WTC11 (cell line): ENCODE data around the gene UBE2M. TPM values are rescaled to one million over a fixed set of nuclear protein-coding genes. Genes with fewer than 3 reads are reported as not detected.

Experiments
- ATAC-seq: fragments of 200-7000 bp; cut with Tn5 transposase; 2 replicates; pipeline ENCODE4 v1.10.0; 2021; ENCODE audit warnings: mild to moderate bottlenecking, moderate library complexity
- CTCF ChIA-PET: fragments of 300-600 bp; sonication (Branson Sonifier 250); formaldehyde crosslinking; loops from one replicate; lab custom pipeline; 2021; ENCODE audit warnings: antibody characterized with exemption; lab: Charles Lee
- POLR2A ChIA-PET: fragments of 350-600 bp; sonication (Branson Sonifier 250); formaldehyde crosslinking; loops from one replicate; lab custom pipeline; 2021; ENCODE audit warnings: antibody characterized with exemption; lab: Charles Lee
- DNase-seq: peaks from one replicate; pipeline ENCODE4 v3.0.0; 2021; ENCODE audit warnings: low spot score
- H3K27ac Mint-ChIP-seq: 2 replicates; pipeline ENCODE4 v1.8.0; 2021; ENCODE audit warnings: mixed read lengths
- H3K27me3 Mint-ChIP-seq: 2 replicates; pipeline ENCODE4 v1.8.0; 2021; ENCODE audit warnings: low read depth, mild to moderate bottlenecking, moderate library complexity, mixed read lengths
- H3K36me3 Mint-ChIP-seq: 2 replicates; pipeline ENCODE4 v1.8.0; 2021; ENCODE audit warnings: mixed read lengths
- H3K4me1 Mint-ChIP-seq: 2 replicates; pipeline ENCODE4 v1.8.0; 2022; ENCODE audit warnings: mixed read lengths
- H3K4me3 Mint-ChIP-seq: 2 replicates; pipeline ENCODE4 v1.8.0; 2021; ENCODE audit warnings: mild to moderate bottlenecking, moderate library complexity, mixed read lengths
- H3K9me3 Mint-ChIP-seq: 2 replicates; pipeline ENCODE4 v1.8.0; 2021; ENCODE audit warnings: mixed read lengths
- ETV6 ChIP-seq: sonication (generic); formaldehyde crosslinking; IDR thresholded peaks from 2 replicates; pipeline ENCODE4 v1.8.1; 2022; ENCODE audit warnings: mild to moderate bottlenecking, missing genetic modification reagents
- FOXK1 ChIP-seq: sonication (generic); formaldehyde crosslinking; IDR thresholded peaks from 2 replicates; pipeline ENCODE4 v1.8.0; 2022; ENCODE audit warnings: mild to moderate bottlenecking, moderate library complexity, missing genetic modification reagents
- FOXP1 ChIP-seq: sonication (generic); formaldehyde crosslinking; IDR thresholded peaks from 2 replicates; pipeline ENCODE4 v1.8.0; 2022; ENCODE audit warnings: missing genetic modification reagents, mild to moderate bottlenecking, moderate library complexity, borderline replicate concordance
- IRF2 ChIP-seq: sonication (generic); formaldehyde crosslinking; IDR thresholded peaks from 2 replicates; pipeline ENCODE4 v1.8.0; 2022; ENCODE audit warnings: low read depth, missing genetic modification reagents, borderline replicate concordance
- JUN ChIP-seq: sonication (generic); formaldehyde crosslinking; IDR thresholded peaks from 2 replicates; pipeline ENCODE4 v1.8.0; 2023; ENCODE audit warnings: mild to moderate bottlenecking, missing genetic modification reagents
- MXD4 ChIP-seq: fragments of 250-450 bp; sonication (Bioruptor Pico); IDR thresholded peaks from 2 replicates; pipeline ENCODE4 v1.8.0; 2021; ENCODE audit warnings: mild to moderate bottlenecking, moderate library complexity, borderline replicate concordance
- MYBL2 ChIP-seq: sonication (generic); formaldehyde crosslinking; IDR thresholded peaks from 2 replicates; pipeline ENCODE4 v1.8.1; 2023; ENCODE audit warnings: mild to moderate bottlenecking, moderate library complexity, missing genetic modification reagents
- NFATC4 ChIP-seq: fragments of 250-450 bp; sonication (Bioruptor Pico); IDR thresholded peaks from 2 replicates; pipeline ENCODE4 v1.9.0; 2021; ENCODE audit warnings: mild to moderate bottlenecking
- PRRX2 ChIP-seq: fragments of 250-450 bp; sonication (Bioruptor Pico); IDR thresholded peaks from 2 replicates; pipeline ENCODE4 v1.8.0; 2021; ENCODE audit warnings: mild to moderate bottlenecking
- RELA ChIP-seq: sonication (generic); formaldehyde crosslinking; IDR thresholded peaks from 2 replicates; pipeline ENCODE4 v1.8.1; 2022; ENCODE audit warnings: missing genetic modification reagents, mild to moderate bottlenecking, borderline replicate concordance
- RORB ChIP-seq: fragments of 250-450 bp; sonication (Bioruptor Pico); IDR thresholded peaks from 2 replicates; pipeline ENCODE4 v1.9.0; 2021; ENCODE audit warnings: mild to moderate bottlenecking
- SMAD4 ChIP-seq: sonication (generic); formaldehyde crosslinking; IDR thresholded peaks from 2 replicates; pipeline ENCODE4 v1.8.0; 2022; ENCODE audit warnings: mild to moderate bottlenecking, missing genetic modification reagents
- TEAD1 ChIP-seq: sonication (generic); formaldehyde crosslinking; IDR thresholded peaks from 2 replicates; pipeline ENCODE4 v1.8.0; 2022; ENCODE audit warnings: mild to moderate bottlenecking, missing genetic modification reagents
- ZNF232 ChIP-seq: sonication (generic); formaldehyde crosslinking; IDR thresholded peaks from 2 replicates; pipeline ENCODE4 v1.8.0; 2022; ENCODE audit warnings: mild to moderate bottlenecking, missing genetic modification reagents
- ZNF317 ChIP-seq: sonication (generic); formaldehyde crosslinking; IDR thresholded peaks from 2 replicates; pipeline ENCODE4 v1.8.1; 2023; ENCODE audit warnings: low read depth, mild to moderate bottlenecking, moderate library complexity, missing genetic modification reagents, borderline replicate concordance
- ZNF423 ChIP-seq: fragments of 250-450 bp; sonication (Bioruptor Pico); IDR thresholded peaks from 2 replicates; pipeline ENCODE4 v2.1.2; 2022; ENCODE audit warnings: mild to moderate bottlenecking, moderate library complexity
- ZNF671 ChIP-seq: fragments of 250-450 bp; sonication (Bioruptor Pico); IDR thresholded peaks from 2 replicates; pipeline ENCODE4 v1.8.0; 2021; ENCODE audit warnings: mild to moderate bottlenecking
- total RNA-seq: library from RNA; stranded (reverse); gene quantifications from 3 replicates; pipeline ENCODE4 v1.2.3, GENCODE V29; 2021
- TF ChIP-seq, protein P1 (sequence below): fragments of 250-450 bp; sonication (Bioruptor Pico); IDR thresholded peaks from 2 replicates; pipeline ENCODE4 v1.9.0; 2021; ENCODE audit warnings: mild to moderate bottlenecking
- TF ChIP-seq, protein P2 (sequence below): sonication (generic); formaldehyde crosslinking; IDR thresholded peaks from 2 replicates; pipeline ENCODE4 v1.8.1; 2023; ENCODE audit warnings: mild to moderate bottlenecking, missing genetic modification reagents, moderate library complexity
- TF ChIP-seq, protein P3 (sequence below): sonication (generic); formaldehyde crosslinking; IDR thresholded peaks from 2 replicates; pipeline ENCODE4 v1.8.0; 2023; ENCODE audit warnings: missing genetic modification reagents
- TF ChIP-seq, protein P4 (sequence below): sonication (generic); formaldehyde crosslinking; IDR thresholded peaks from 2 replicates; pipeline ENCODE4 v1.8.0; 2023; ENCODE audit warnings: missing genetic modification reagents, mild to moderate bottlenecking, borderline replicate concordance
- TF ChIP-seq, protein P5 (sequence below): sonication (generic); formaldehyde crosslinking; IDR thresholded peaks from 2 replicates; pipeline ENCODE4 v1.8.1; 2022; ENCODE audit warnings: low read depth, missing genetic modification reagents, borderline replicate concordance
- TF ChIP-seq, protein P6 (sequence below): fragments of 200-600 bp; IDR thresholded peaks from 2 replicates; pipeline ENCODE4 v1.8.0; 2022; ENCODE audit warnings: antibody characterized with exemption
- TF ChIP-seq, protein P7 (sequence below): sonication (generic); formaldehyde crosslinking; IDR thresholded peaks from 2 replicates; pipeline ENCODE4 v1.8.1; 2023; ENCODE audit warnings: mild to moderate bottlenecking, missing genetic modification reagents

The UBE2M gene
- total RNA-seq, 1 experiment from 2014 or later = 105 TPM

DNA sequence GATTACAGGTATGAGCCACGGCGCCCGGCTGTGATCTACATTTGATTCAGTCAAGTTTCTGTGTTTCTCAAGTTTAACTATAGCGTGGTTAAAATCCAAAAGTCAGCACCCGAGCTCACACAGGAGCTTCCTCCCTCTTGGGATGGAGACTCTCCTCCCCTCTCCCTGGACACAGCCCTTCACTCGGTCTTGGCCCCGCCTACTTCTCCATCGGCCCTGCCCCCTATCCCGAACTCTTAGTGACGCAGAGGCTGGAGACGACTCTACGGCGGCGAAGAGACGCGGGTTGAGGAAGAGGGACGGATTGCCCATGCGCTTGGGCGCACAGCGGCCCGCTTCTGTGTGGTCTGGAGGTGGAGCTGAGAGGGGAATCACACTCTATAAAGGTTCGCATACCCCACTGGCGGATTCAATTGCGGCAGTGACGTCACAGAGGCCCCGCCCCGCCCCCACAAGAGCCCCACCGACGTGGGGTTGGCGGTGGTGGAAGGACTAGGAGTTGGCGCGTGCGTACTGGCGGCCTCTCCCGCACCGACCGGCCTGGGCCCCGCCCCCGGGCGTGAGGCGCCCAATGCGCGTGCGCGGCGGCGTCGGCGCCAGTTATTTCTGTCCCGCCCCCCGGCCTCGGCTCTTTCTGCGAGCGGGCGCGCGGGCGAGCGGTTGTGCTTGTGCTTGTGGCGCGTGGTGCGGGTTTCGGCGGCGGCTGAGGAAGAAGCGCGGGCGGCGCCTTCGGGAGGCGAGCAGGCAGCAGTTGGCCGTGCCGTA, 14.4 kb downstream of the UBE2M start, which contains the start of gene TRIM28:
Gene TRIM28, plus strand, starts transcription at position 239 of the 765 bp plus-strand sequence. CDS start 694 bp downstream, outside the sequence.
- peak within 1 kb of the TSS; percentile 99 for H3K27ac Mint-ChIP-seq
- H3K36me3 Mint-ChIP-seq = peaks cover 39% of the 10 kb centered on the region
- CTCF ChIA-PET = interaction anchor here (0.8 to 5.9 kb wide), 5 partner anchors 11 to 38 kb away, joined by 3 to 60 read pairs (median 6); partner anchors contain the start of genes CHMP2A and ZBTB45
- DNase-seq (peak; percentile 98), ATAC-seq (peak; percentile 95)
- no peaks in the 10 kb centered on the region for H3K9me3 Mint-ChIP-seq
- peak within 1 kb of the TSS; percentile 97 for H3K4me3 Mint-ChIP-seq
- H3K4me1 Mint-ChIP-seq = peaks cover 17% of the 10 kb centered on the region
- peaks cover 45% of the 10 kb centered on the region for H3K27me3 Mint-ChIP-seq
- POLR2A ChIA-PET = interaction anchor here (0.5 to 3.2 kb wide), 8 partner anchors 10 to 93 kb away, joined by 3 to 30 read pairs (median 10); partner anchors contain the start of genes CHMP2A, UBE2M, ZBTB45 and ZNF324B
- TF ChIP-seq MYBL2 (CRISPR knock-in tag) = peak; percentile 78; the same call in 1 of the 2 replicates
- TF ChIP-seq RELA (CRISPR knock-in tag) = no peak
- no peak for TF ChIP-seq PRRX2
- no peak for TF ChIP-seq ZNF423 (CRISPR knock-in tag)
- peak; percentile 52; the same call in 1 of the 2 replicates for TF ChIP-seq ZNF317 (CRISPR knock-in tag)
- TF ChIP-seq SMAD4 = no peak
- TF ChIP-seq, protein P1, sequence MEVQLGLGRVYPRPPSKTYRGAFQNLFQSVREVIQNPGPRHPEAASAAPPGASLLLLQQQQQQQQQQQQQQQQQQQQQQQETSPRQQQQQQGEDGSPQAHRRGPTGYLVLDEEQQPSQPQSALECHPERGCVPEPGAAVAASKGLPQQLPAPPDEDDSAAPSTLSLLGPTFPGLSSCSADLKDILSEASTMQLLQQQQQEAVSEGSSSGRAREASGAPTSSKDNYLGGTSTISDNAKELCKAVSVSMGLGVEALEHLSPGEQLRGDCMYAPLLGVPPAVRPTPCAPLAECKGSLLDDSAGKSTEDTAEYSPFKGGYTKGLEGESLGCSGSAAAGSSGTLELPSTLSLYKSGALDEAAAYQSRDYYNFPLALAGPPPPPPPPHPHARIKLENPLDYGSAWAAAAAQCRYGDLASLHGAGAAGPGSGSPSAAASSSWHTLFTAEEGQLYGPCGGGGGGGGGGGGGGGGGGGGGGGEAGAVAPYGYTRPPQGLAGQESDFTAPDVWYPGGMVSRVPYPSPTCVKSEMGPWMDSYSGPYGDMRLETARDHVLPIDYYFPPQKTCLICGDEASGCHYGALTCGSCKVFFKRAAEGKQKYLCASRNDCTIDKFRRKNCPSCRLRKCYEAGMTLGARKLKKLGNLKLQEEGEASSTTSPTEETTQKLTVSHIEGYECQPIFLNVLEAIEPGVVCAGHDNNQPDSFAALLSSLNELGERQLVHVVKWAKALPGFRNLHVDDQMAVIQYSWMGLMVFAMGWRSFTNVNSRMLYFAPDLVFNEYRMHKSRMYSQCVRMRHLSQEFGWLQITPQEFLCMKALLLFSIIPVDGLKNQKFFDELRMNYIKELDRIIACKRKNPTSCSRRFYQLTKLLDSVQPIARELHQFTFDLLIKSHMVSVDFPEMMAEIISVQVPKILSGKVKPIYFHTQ (CRISPR knock-in tag) = no peak
- TF ChIP-seq, protein P2, sequence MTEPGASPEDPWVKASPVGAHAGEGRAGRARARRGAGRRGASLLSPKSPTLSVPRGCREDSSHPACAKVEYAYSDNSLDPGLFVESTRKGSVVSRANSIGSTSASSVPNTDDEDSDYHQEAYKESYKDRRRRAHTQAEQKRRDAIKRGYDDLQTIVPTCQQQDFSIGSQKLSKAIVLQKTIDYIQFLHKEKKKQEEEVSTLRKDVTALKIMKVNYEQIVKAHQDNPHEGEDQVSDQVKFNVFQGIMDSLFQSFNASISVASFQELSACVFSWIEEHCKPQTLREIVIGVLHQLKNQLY (CRISPR knock-in tag) = no peak
- peak; percentile 62; the same call in 1 of the 2 replicates for TF ChIP-seq FOXK1 (CRISPR knock-in tag)
- TF ChIP-seq JUN = no peak
- TF ChIP-seq, protein P3, sequence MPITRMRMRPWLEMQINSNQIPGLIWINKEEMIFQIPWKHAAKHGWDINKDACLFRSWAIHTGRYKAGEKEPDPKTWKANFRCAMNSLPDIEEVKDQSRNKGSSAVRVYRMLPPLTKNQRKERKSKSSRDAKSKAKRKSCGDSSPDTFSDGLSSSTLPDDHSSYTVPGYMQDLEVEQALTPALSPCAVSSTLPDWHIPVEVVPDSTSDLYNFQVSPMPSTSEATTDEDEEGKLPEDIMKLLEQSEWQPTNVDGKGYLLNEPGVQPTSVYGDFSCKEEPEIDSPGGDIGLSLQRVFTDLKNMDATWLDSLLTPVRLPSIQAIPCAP (CRISPR knock-in tag) = no peak
- TF ChIP-seq, protein P4, sequence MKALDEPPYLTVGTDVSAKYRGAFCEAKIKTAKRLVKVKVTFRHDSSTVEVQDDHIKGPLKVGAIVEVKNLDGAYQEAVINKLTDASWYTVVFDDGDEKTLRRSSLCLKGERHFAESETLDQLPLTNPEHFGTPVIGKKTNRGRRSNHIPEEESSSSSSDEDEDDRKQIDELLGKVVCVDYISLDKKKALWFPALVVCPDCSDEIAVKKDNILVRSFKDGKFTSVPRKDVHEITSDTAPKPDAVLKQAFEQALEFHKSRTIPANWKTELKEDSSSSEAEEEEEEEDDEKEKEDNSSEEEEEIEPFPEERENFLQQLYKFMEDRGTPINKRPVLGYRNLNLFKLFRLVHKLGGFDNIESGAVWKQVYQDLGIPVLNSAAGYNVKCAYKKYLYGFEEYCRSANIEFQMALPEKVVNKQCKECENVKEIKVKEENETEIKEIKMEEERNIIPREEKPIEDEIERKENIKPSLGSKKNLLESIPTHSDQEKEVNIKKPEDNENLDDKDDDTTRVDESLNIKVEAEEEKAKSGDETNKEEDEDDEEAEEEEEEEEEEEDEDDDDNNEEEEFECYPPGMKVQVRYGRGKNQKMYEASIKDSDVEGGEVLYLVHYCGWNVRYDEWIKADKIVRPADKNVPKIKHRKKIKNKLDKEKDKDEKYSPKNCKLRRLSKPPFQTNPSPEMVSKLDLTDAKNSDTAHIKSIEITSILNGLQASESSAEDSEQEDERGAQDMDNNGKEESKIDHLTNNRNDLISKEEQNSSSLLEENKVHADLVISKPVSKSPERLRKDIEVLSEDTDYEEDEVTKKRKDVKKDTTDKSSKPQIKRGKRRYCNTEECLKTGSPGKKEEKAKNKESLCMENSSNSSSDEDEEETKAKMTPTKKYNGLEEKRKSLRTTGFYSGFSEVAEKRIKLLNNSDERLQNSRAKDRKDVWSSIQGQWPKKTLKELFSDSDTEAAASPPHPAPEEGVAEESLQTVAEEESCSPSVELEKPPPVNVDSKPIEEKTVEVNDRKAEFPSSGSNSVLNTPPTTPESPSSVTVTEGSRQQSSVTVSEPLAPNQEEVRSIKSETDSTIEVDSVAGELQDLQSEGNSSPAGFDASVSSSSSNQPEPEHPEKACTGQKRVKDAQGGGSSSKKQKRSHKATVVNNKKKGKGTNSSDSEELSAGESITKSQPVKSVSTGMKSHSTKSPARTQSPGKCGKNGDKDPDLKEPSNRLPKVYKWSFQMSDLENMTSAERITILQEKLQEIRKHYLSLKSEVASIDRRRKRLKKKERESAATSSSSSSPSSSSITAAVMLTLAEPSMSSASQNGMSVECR (CRISPR knock-in tag) = 0 out of 2 replicates have a peak, but pooled peaks have one; percentile 48
- no peak for TF ChIP-seq ZNF671 (CRISPR knock-in tag)
- peak; percentile 60 for TF ChIP-seq FOXP1 (CRISPR knock-in tag)
- TF ChIP-seq, protein P5, sequence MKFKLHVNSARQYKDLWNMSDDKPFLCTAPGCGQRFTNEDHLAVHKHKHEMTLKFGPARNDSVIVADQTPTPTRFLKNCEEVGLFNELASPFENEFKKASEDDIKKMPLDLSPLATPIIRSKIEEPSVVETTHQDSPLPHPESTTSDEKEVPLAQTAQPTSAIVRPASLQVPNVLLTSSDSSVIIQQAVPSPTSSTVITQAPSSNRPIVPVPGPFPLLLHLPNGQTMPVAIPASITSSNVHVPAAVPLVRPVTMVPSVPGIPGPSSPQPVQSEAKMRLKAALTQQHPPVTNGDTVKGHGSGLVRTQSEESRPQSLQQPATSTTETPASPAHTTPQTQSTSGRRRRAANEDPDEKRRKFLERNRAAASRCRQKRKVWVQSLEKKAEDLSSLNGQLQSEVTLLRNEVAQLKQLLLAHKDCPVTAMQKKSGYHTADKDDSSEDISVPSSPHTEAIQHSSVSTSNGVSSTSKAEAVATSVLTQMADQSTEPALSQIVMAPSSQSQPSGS = no peak
- TF ChIP-seq ZNF232 = 0 out of 2 replicates have a peak, but pooled peaks have one; percentile 42
- no peak for TF ChIP-seq RORB (CRISPR knock-in tag)
- no peak for TF ChIP-seq MXD4
- TF ChIP-seq, protein P6, sequence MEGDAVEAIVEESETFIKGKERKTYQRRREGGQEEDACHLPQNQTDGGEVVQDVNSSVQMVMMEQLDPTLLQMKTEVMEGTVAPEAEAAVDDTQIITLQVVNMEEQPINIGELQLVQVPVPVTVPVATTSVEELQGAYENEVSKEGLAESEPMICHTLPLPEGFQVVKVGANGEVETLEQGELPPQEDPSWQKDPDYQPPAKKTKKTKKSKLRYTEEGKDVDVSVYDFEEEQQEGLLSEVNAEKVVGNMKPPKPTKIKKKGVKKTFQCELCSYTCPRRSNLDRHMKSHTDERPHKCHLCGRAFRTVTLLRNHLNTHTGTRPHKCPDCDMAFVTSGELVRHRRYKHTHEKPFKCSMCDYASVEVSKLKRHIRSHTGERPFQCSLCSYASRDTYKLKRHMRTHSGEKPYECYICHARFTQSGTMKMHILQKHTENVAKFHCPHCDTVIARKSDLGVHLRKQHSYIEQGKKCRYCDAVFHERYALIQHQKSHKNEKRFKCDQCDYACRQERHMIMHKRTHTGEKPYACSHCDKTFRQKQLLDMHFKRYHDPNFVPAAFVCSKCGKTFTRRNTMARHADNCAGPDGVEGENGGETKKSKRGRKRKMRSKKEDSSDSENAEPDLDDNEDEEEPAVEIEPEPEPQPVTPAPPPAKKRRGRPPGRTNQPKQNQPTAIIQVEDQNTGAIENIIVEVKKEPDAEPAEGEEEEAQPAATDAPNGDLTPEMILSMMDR = no peak
- peak; percentile 72; the same call in 1 of the 2 replicates for TF ChIP-seq NFATC4
- 0 out of 2 replicates have a peak, but pooled peaks have one; percentile 29 for TF ChIP-seq TEAD1 (CRISPR knock-in tag)
- TF ChIP-seq, protein P7, sequence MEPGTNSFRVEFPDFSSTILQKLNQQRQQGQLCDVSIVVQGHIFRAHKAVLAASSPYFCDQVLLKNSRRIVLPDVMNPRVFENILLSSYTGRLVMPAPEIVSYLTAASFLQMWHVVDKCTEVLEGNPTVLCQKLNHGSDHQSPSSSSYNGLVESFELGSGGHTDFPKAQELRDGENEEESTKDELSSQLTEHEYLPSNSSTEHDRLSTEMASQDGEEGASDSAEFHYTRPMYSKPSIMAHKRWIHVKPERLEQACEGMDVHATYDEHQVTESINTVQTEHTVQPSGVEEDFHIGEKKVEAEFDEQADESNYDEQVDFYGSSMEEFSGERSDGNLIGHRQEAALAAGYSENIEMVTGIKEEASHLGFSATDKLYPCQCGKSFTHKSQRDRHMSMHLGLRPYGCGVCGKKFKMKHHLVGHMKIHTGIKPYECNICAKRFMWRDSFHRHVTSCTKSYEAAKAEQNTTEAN = no peak; the same call in 1 of the 2 replicates
- TF ChIP-seq IRF2 = no peak
- TF ChIP-seq ETV6 (CRISPR knock-in tag) = peak; percentile 57; the same call in 1 of the 2 replicates
